HepG2 (cell line): Measurements from ENCODE around the gene SHC1. TPM values are rescaled to one million over a fixed set of nuclear protein-coding genes. Genes with fewer than 3 reads are reported as not detected.
A peak's percentile ranks its signal among the peaks of the same experiment; 100 is the strongest.

ENCODE experiments used
- ARID5B ChIP-seq: IDR thresholded peaks from 2 replicates; pipeline ENCODE4 v1.4.0; 2020; ENCODE audit warnings: mild to moderate bottlenecking, missing genetic modification reagents
- ATF7-NPFF ChIP-seq: sonication (generic); formaldehyde crosslinking; IDR thresholded peaks from 2 replicates; pipeline ENCODE4 v1.8.1; 2023; ENCODE audit warnings: mild to moderate bottlenecking, low read depth, missing genetic modification reagents, moderate library complexity
- EZH2 ChIP-seq: conservative IDR thresholded peaks from 2 replicates; pipeline ENCODE4 v1.6.1; 2012; ENCODE audit warnings: mild to moderate bottlenecking, low read depth, low read length, moderate library complexity
- FOXO4 ChIP-seq: sonication (generic); formaldehyde crosslinking; conservative IDR thresholded peaks from 2 replicates; pipeline ENCODE4 v1.8.1; 2023; ENCODE audit warnings: missing genetic modification reagents
- HBP1 ChIP-seq: IDR thresholded peaks from 2 replicates; pipeline ENCODE4 v1.6.1; 2016; ENCODE audit warnings: low read depth, control low read depth
- IKZF1 ChIP-seq: fragments of 450-650 bp; IDR thresholded peaks from 2 replicates; pipeline ENCODE4 v1.7.1; 2016
- IRX3 ChIP-seq: sonication (generic); formaldehyde crosslinking; IDR thresholded peaks from 2 replicates; pipeline ENCODE4 v1.8.1; 2023; ENCODE audit warnings: mild to moderate bottlenecking, low read depth, missing genetic modification reagents, borderline replicate concordance
- NCOR1 ChIP-seq: fragments of 200-600 bp; sonication (generic); IDR thresholded peaks from 2 replicates; pipeline ENCODE4 v1.7.0; 2017; ENCODE audit warnings: antibody characterized with exemption, low read length, borderline replicate concordance
- NKX3-1 ChIP-seq: sonication (generic); formaldehyde crosslinking; IDR thresholded peaks from 2 replicates; pipeline ENCODE4 v1.5.0; 2020; ENCODE audit warnings: missing genetic modification reagents
- NR0B2 ChIP-seq: sonication (generic); formaldehyde crosslinking; IDR thresholded peaks from 2 replicates; pipeline ENCODE4 v1.4.0; 2020; ENCODE audit warnings: mild to moderate bottlenecking, missing genetic modification reagents
- PAX8 ChIP-seq: sonication (generic); formaldehyde crosslinking; IDR thresholded peaks from 2 replicates; pipeline ENCODE4 v1.8.0; 2022; ENCODE audit warnings: mild to moderate bottlenecking, missing genetic modification reagents, borderline replicate concordance
- POLR2A ChIP-seq, 2 experiments: IDR thresholded peaks; 2 replicates each; pipeline ENCODE4 v1.6.1; 2011; ENCODE audit warnings: low read depth in 2 of 2, low read length in 2 of 2, mild to moderate bottlenecking in 1 of 2, moderate library complexity in 1 of 2; ENCODE audit not compliant: insufficient read depth in 1 of 2
- TRAFD1 ChIP-seq: sonication (generic); formaldehyde crosslinking; IDR thresholded peaks from 2 replicates; pipeline ENCODE4 v1.5.1; 2020; ENCODE audit warnings: missing genetic modification reagents, mild to moderate bottlenecking, borderline replicate concordance
- TRIM24 ChIP-seq: sonication (generic); formaldehyde crosslinking; IDR thresholded peaks from 2 replicates; pipeline ENCODE4 v1.8.0; 2022; ENCODE audit warnings: mild to moderate bottlenecking, missing genetic modification reagents
- ZBTB21 ChIP-seq: sonication (generic); formaldehyde crosslinking; IDR thresholded peaks from 2 replicates; pipeline ENCODE4 v1.4.0; 2020; ENCODE audit warnings: missing genetic modification reagents
- ZEB1 ChIP-seq: IDR thresholded peaks from 2 replicates; pipeline ENCODE4 v1.6.1; 2012; ENCODE audit warnings: mild to moderate bottlenecking, low read depth, inconsistent platforms; ENCODE audit not compliant: insufficient replicate concordance
- ZNF234 ChIP-seq: sonication (generic); formaldehyde crosslinking; conservative IDR thresholded peaks from 2 replicates; pipeline ENCODE4 v1.5.1; 2020; ENCODE audit warnings: mild to moderate bottlenecking, missing genetic modification reagents
- ZNF33A ChIP-seq: sonication (generic); formaldehyde crosslinking; IDR thresholded peaks from 2 replicates; pipeline ENCODE4 v1.5.1; 2020; ENCODE audit warnings: missing genetic modification reagents, mild to moderate bottlenecking, moderate library complexity, borderline replicate concordance
- ZNF577 ChIP-seq: sonication (generic); formaldehyde crosslinking; IDR thresholded peaks from 2 replicates; pipeline ENCODE4 v1.4.0; 2020; ENCODE audit warnings: mild to moderate bottlenecking, low read depth, missing genetic modification reagents, borderline replicate concordance
- ZNF740 ChIP-seq: sonication (generic); formaldehyde crosslinking; IDR thresholded peaks from 2 replicates; pipeline ENCODE4 v1.4.0; 2020; ENCODE audit warnings: missing genetic modification reagents
- ZNF879 ChIP-seq: sonication (generic); formaldehyde crosslinking; IDR thresholded peaks from 2 replicates; pipeline ENCODE4 v1.8.1; 2023; ENCODE audit warnings: missing genetic modification reagents
- polyA plus RNA-seq, 8 experiments: library from polyadenylated mRNA; depleted of rRNA in 3 of 8; stranded (reverse) in 7 of 8; unstranded in 1 of 8; fragments of >200 nt; fragmentation: Illumina TruSeq in 4 of 8; extraction: Trizol in 4 of 8; gene quantifications; 2 replicates each; pipeline versions ENCODE4 v1.2.1 to v1.2.3, GENCODE V29; 2011 to 2016; ENCODE audit warnings: low read depth in 4 of 8, missing spikeins in 1 of 8, mixed read lengths in 1 of 8; ENCODE audit not compliant: insufficient read depth in 1 of 8
- total RNA-seq, 5 experiments: library from RNA; depleted of rRNA; stranded (reverse); fragments of >200 nt; fragmentation: Illumina TruSeq; extraction: Trizol; gene quantifications; 2 replicates each; pipeline ENCODE4 v1.2.3, GENCODE V29; 2016; ENCODE audit warnings: low read depth in 1 of 5

The SHC1 gene
- total and polyA plus RNA-seq, 2 of the 13 experiments (the other 11 are each of a cell fraction or from before 2014, with no cell fraction given) = 52.0 to 137 TPM

GRCh38 chr1:155002464-155003226 is 32.1 kb upstream of the SHC1 start, which contains the start of gene ZBTB7B (continued):
- TF ChIP-seq TRAFD1 (CRISPR knock-in tag) = no peak
- no peak for TF ChIP-seq ARID5B (CRISPR knock-in tag)
- TF ChIP-seq EZH2 = no peak
- peak; percentile 27 for TF ChIP-seq ZNF740
- TF ChIP-seq ZNF879 = 0 out of 2 replicates have a peak, but pooled peaks have one; percentile 54
- peak; percentile 69 for TF ChIP-seq ZEB1
- TF ChIP-seq TRIM24 = no peak
- no peak for TF ChIP-seq PAX8
- TF ChIP-seq NKX3-1 (CRISPR knock-in tag) = no peak
- no peak for TF ChIP-seq ZNF33A
- no peak for TF ChIP-seq NR0B2 (CRISPR knock-in tag)
- no peak for TF ChIP-seq IRX3 (CRISPR knock-in tag)
- peak in 1 of 2 experiments; percentile 25; a peak in 1 of 4 replicates for TF ChIP-seq POLR2A (IDR thresholded peaks at IDR 0.05; ENCODE audit: insufficient read depth in 1 of 2, low read depth in 2 of 2, low read length in 2 of 2)
- TF ChIP-seq ATF7-NPFF (CRISPR knock-in tag) = no peak
- no peak for TF ChIP-seq ZBTB21 (CRISPR knock-in tag)
- no peak for TF ChIP-seq HBP1 (CRISPR knock-in tag)
- TF ChIP-seq NCOR1 = no peak
- no peak for TF ChIP-seq ZNF234
- TF ChIP-seq FOXO4 (CRISPR knock-in tag) = no peak
- TF ChIP-seq IKZF1 = no peak
- no peak for TF ChIP-seq ZNF577 (CRISPR knock-in tag)
